ENCODE data around the gene BAHCC1.

DNA sequence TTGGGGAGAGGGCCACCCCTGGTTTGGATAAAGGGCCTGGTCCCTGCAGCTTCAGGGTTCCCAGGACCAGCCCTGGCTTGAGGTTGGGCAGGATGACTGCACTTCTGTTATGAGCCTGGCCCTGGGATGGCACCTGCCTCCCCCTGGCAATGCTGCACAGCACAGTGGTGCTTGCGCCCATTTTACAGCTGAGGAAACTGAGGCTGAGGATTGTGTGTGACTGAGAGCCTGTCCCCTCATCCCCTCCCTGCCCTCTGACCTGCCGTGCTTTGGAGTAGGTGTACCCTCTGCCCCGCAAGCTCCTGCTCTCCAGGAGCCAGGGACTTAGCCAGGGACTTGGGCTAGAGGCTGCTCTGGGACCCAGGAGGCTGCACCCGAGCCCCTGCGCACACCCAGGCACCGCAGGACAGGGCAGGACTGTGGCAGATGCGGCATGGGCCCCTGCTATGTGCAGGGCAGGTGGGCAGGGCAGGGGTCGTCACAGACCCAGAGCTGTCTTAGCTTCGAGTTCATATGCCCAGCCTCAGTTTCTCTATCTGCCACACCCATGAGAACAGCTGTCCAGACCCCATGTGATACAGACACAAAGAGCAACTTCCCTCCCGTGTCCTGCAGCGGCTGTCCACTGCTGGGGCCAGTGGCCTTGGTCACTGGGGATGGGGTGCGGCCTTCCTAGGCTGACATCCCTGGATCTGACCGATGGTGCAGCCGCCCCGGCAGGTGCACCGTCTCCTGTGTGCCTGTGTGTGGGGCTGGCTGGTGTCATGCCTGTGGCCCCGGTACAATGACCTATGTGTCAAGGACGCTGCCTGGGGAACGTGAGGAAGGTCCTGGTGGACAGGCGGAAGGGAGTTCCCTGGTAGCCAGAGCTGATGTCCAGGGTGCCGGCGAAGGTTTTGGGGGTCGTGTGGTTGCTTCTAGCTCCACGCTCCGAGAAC, 36.6 kb downstream of the BAHCC1 start:
- TF ChIP-seq POLR2AphosphoS5 (IDR thresholded peaks at IDR 0.05; ENCODE audit: low read length) (no peak), RFX5 (IDR thresholded peaks at IDR 0.05; ENCODE audit: low read depth, low read length) (no peak), PKNOX1 (IDR thresholded peaks at IDR 0.05) (no peak)
